ENCODE data around the gene PGLYRP2.
A peak's percentile ranks its signal among the peaks of the same experiment; 100 is the strongest.

Gene PGLYRP2

GRCh38 chr19:15436012-15436825, 43.1 kb downstream of the PGLYRP2 start:
- no peak for DNase-seq (ENCODE audit: low read depth)
- H3K4me3 ChIP-seq (ENCODE audit: low read depth, low read length), result no peak overlapping the region
- TF ChIP-seq, protein P1, sequence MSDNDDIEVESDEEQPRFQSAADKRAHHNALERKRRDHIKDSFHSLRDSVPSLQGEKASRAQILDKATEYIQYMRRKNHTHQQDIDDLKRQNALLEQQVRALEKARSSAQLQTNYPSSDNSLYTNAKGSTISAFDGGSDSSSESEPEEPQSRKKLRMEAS (IDR thresholded peaks at IDR 0.05; ENCODE audit: low read depth, low read length), result no peak
- TF ChIP-seq MYC (IDR thresholded peaks at IDR 0.05; ENCODE audit: low read depth, low read length) (no peak), CTCF (IDR thresholded peaks at IDR 0.05; ENCODE audit: low read depth, low read length) (no peak), POLR2A (IDR thresholded peaks at IDR 0.05; ENCODE audit: extremely low read depth, insufficient read length) (no peak)

DNA sequence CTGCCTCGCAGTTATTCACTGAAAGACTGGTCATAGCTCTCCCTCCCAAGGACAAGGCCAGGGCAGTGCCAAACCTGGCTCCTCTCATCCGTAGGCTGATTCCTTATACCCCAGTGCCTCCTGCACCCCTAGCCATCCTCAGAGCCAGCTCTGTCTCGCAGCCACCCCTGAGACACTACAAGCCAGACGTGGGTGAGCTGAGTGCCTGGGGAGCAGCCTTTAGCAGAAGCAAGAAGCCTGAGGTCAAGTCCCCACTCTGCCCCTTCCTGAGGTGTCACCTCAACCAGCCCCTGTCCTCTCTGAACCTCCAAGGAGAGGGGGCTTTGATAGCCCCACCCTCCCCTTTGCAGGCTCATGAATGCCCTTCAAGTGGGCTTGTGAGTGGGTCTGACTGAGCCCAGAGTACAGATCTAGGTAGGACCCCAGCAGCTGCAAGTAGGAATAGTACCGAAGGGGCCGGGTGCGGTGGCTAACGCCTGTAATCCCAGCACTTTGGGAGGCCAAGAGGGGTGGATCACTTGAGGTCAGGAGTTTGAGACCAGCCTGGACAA, 45.7 kb downstream of the PGLYRP2 start:
- TF ChIP-seq, protein P1 (IDR thresholded peaks at IDR 0.05; ENCODE audit: low read depth, low read length), result no peak
- TF ChIP-seq POLR2A (IDR thresholded peaks at IDR 0.05; ENCODE audit: extremely low read depth, insufficient read length), result no peak
- no peak for TF ChIP-seq MYC (IDR thresholded peaks at IDR 0.05; ENCODE audit: low read depth, low read length)
- no peak for TF ChIP-seq CTCF (IDR thresholded peaks at IDR 0.05; ENCODE audit: low read depth, low read length)
- no peak for DNase-seq (ENCODE audit: low read depth)
- H3K4me3 ChIP-seq (ENCODE audit: low read depth, low read length), result peak overlapping the region; percentile 68

GRCh38 chr19:15432629-15433518, 46.4 kb downstream of the PGLYRP2 start:
- H3K4me3 ChIP-seq (ENCODE audit: low read depth, low read length), result peak overlapping the region; percentile 68
- DNase-seq (ENCODE audit: low read depth), result peak; percentile 93
- peak; percentile 89 for TF ChIP-seq MYC (IDR thresholded peaks at IDR 0.05; ENCODE audit: low read depth, low read length)
- TF ChIP-seq CTCF (IDR thresholded peaks at IDR 0.05; ENCODE audit: low read depth, low read length), result no peak
- TF ChIP-seq, protein P1 (IDR thresholded peaks at IDR 0.05; ENCODE audit: low read depth, low read length), result peak; percentile 79
- TF ChIP-seq POLR2A (IDR thresholded peaks at IDR 0.05; ENCODE audit: extremely low read depth, insufficient read length), result peak; percentile 51

GRCh38 chr19:15432018-15432494, 47.2 kb downstream of the PGLYRP2 start:
- H3K4me3 ChIP-seq (ENCODE audit: low read depth, low read length), result peak overlapping the region; percentile 84
- DNase-seq (ENCODE audit: low read depth), result no peak
- TF ChIP-seq CTCF (IDR thresholded peaks at IDR 0.05; ENCODE audit: low read depth, low read length), result no peak
- TF ChIP-seq, protein P1 (IDR thresholded peaks at IDR 0.05; ENCODE audit: low read depth, low read length), result no peak
- TF ChIP-seq MYC (IDR thresholded peaks at IDR 0.05; ENCODE audit: low read depth, low read length), result no peak
- TF ChIP-seq POLR2A (IDR thresholded peaks at IDR 0.05; ENCODE audit: extremely low read depth, insufficient read length), result no peak

DNA sequence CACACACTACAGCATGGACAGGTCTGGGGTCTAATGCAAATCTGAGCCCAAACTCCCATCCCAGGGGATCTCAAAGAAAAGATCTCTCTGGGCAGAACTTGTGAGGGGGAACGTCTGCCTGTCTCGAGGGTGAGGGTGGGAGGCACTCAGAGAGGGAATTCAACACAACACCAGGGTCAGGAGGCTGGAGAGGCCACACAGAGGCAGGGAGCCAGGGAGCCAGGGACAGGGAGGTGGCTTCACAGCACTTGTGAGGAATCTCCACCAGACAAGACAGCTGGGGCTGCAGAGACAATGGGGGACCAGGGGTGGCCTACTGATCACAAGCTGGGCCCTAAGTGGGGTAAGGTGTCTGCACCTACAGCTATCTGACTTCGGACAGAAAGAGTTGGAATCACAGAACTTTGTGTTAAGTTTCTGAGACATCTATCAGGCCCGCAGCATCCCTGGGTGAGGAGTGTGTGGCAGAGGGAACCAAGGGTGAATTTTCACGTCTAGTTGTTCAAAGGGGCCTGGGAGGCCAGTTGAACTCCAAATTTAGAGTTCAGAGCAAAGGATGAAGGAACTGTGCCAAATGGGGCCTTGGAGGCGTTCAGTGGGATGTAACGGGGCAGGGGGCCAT, 47.8 kb downstream of the PGLYRP2 start:
- TF ChIP-seq MYC (IDR thresholded peaks at IDR 0.05; ENCODE audit: low read depth, low read length) (no peak), CTCF (IDR thresholded peaks at IDR 0.05; ENCODE audit: low read depth, low read length) (no peak), POLR2A (IDR thresholded peaks at IDR 0.05; ENCODE audit: extremely low read depth, insufficient read length) (no peak)
- TF ChIP-seq, protein P1 (IDR thresholded peaks at IDR 0.05; ENCODE audit: low read depth, low read length), result no peak
- DNase-seq (ENCODE audit: low read depth), result no peak
- peak overlapping the region; percentile 84 for H3K4me3 ChIP-seq (ENCODE audit: low read depth, low read length)
